ENCODE results near the gene APOL4.

APOL4 gene

GRCh38 chr22:36225333-36225922 lies 23.8 kb upstream of the APOL4 start:
- TF ChIP-seq CTCF (IDR thresholded peaks at IDR 0.05; ENCODE audit: borderline replicate concordance, control extremely low read depth, extremely low read depth, insufficient read depth, missing control alignments), result no peak
- no peak for DNase-seq (ENCODE audit: low spot score)
- in situ Hi-C loops (cut with MboI; ENCODE audit: low sequenced_read_pairs, unreplicated experiment), result no loop called here

DNA sequence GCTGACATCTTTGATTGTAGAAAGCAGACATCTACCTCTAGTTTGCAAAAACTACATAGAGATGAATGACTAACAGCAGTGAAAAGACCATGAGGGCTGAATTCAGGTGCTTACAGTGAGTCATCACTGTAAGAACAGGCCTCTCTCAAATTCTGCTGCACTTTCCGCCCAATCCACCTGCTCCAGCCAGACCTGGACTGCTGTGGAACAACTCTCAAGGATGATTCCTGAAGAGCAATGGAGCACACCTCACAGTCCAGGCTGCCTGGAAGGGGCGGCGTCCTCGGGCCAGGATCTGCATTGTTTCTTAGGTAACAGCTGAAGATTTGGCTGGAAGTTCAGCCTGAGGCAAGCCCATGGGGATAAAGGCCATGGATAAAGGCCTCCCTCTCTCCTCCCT lies 22.6 kb upstream of the APOL4 start:
- in situ Hi-C loops (cut with MboI; ENCODE audit: low sequenced_read_pairs, unreplicated experiment), result no loop called here

GRCh38 chr22:36223504-36223903 lies 21.9 kb upstream of the APOL4 start:
- in situ Hi-C loops (cut with MboI; ENCODE audit: low sequenced_read_pairs, unreplicated experiment), result no loop called here
- no peak for DNase-seq (ENCODE audit: low spot score)
- no peak for TF ChIP-seq CTCF (IDR thresholded peaks at IDR 0.05; ENCODE audit: borderline replicate concordance, control extremely low read depth, extremely low read depth, insufficient read depth, missing control alignments)

More for the DNA sequence above, 22.6 kb upstream of the APOL4 start:
- no peak for DNase-seq (ENCODE audit: low spot score)
- TF ChIP-seq CTCF (IDR thresholded peaks at IDR 0.05; ENCODE audit: borderline replicate concordance, control extremely low read depth, extremely low read depth, insufficient read depth, missing control alignments), result no peak

DNA sequence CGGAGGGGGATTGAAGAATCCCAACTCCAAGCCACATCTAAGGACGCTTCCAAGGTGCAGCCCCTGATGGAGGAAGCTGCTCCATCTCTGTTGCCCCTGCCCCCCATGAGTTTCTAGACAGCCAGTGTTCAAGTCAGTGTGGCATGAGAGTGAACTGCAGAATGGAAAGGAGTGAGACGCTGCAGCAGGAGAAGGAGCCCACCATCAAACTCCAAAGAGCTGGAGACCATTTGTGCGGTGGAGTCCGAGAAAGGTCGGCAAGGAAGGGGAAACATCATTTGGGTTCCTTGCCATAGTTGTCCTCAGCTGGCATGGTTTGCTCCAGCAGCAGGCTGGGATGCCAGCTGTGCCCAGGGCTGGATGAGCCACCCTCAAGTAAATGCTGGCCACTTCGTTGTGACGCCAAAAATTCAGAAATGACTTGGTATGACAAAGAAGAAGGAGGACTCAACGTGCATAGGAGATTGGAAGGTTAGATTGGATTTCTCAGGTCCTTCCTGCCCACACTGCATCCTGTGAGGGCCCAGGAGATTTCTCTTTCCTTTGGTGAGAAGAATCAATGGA lies 21.4 kb upstream of the APOL4 start:
- in situ Hi-C loops (cut with MboI; ENCODE audit: low sequenced_read_pairs, unreplicated experiment), result no loop called here
- no peak for DNase-seq (ENCODE audit: low spot score)
- no peak for TF ChIP-seq CTCF (IDR thresholded peaks at IDR 0.05; ENCODE audit: borderline replicate concordance, control extremely low read depth, extremely low read depth, insufficient read depth, missing control alignments)

DNA sequence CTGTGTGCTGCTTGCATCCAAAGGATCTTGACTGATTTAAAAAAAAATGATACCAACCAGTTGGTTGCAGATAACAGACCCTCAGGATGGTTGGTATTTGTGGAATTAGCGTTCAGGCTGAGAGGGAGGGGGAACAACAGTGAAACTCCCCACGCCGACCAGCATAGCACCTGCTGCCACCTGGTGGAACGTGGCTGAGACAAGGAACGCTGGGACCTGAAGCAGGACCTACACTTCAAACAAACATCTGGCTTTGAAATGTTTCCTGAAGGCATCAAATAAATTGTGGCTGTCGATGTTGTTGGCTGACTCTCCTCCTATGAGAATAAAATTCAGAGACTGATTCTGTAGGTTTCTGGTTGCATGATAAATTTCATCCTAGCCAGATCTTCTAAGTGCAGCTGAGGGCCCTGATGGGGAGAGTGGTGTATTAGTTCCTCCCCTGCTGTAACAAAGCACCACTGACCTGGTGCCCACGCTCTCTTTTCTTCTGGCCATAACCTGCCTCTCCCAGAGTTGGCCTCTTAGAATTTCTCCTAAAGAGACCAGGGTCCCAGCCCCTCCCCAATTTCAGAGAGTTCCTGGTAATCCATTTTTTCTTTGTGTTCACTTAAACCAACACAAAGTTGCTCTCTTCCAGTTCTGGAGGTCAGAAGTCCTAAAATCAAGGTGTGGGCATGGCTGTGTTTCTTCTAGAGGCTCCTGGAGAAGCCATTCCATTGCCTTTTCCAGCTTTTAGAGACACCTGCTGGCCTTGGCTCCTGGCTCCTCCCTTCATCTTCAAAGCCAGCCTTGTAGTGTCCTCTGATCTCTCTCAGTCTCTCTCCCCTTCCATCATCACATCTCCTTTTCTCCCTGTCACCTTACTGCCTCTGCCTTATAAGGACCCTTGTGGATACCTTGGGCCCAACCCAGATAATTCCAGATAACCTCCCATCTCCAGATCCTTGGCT lies 20.5 kb upstream of the APOL4 start:
- TF ChIP-seq CTCF (IDR thresholded peaks at IDR 0.05; ENCODE audit: borderline replicate concordance, control extremely low read depth, extremely low read depth, insufficient read depth, missing control alignments), result peak; percentile 58
- peak; percentile 52 for DNase-seq (ENCODE audit: low spot score)
- in situ Hi-C loops (cut with MboI; ENCODE audit: low sequenced_read_pairs, unreplicated experiment), result no loop called here

DNA sequence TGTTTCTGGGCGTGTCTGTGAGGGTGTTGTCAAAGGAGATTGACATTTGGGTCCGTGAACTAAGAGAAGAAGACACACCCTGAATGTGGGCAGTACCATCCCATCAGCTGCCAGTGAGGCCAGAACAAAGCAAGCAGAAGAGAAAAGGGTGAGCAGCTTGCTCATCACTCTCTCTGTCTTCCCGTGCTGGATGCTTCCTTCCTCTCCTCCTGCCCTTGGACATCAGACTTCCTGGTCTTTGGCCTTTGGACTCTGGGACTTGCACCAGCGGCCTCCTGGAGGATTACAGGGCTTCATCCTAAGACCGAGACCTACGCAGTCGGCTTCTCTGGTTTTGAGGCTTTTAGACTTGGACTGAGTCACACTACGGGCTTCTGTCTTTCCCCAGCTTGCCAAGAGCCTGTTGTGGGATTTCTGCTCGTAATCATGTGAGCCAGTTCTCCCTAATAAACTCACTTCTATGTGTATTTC lies 18.9 kb upstream of the APOL4 start:
- TF ChIP-seq CTCF (IDR thresholded peaks at IDR 0.05; ENCODE audit: borderline replicate concordance, control extremely low read depth, extremely low read depth, insufficient read depth, missing control alignments), result no peak
- DNase-seq (ENCODE audit: low spot score), result no peak
- in situ Hi-C loops (cut with MboI; ENCODE audit: low sequenced_read_pairs, unreplicated experiment), result no loop called here

All from GM13976 (cell line).